Measurements from ENCODE around the gene FGD6.
"Not testable (repeated sequence)": the region's sequence is repeated elsewhere in the genome, so short reads cannot be mapped to it uniquely, and the experiment has no call there.

The FGD6 gene

DNA sequence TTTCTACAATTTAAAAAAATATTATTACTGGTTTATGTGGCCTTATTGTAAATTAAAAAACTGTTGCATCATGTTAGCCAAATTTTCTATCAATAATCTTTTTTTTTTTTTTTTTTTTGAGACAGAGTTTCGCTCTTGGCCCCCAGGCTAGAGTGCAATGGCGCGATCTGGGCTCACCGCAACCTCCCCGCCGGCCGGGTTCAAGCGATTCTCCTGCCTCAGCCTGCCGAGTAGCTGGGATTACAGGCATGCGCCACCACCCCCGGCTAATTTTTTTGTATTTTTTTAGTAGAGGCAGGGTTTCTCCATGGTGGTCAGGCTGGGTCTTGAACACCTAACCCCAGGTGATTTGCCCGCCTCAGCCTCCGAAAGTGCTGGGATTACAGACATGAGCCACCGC lies 16.9 kb upstream of the FGD6 start:
- DNase-seq (ENCODE audit: low spot score): not testable (repeated sequence)

DNA sequence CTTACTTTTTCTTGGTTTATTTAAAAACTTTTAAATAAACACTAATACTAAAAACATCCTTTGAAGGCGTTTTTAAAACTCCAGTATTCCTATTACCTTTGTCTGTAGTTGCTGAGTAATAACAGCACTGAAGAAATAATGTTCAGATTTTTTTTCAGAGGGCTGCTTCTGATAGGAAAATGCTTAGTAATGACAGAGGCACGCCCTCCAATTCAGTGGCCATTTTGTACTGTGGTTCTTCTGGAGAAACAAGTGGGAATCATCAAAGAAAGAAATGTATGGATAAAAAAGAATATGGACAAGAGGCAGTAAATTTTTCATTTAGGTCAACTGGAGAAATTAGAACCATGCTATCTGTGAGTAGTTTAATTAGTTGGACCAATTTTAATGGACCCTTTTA lies 13.9 kb upstream of the FGD6 start:
- DNase-seq (ENCODE audit: low spot score): no peak

DNA sequence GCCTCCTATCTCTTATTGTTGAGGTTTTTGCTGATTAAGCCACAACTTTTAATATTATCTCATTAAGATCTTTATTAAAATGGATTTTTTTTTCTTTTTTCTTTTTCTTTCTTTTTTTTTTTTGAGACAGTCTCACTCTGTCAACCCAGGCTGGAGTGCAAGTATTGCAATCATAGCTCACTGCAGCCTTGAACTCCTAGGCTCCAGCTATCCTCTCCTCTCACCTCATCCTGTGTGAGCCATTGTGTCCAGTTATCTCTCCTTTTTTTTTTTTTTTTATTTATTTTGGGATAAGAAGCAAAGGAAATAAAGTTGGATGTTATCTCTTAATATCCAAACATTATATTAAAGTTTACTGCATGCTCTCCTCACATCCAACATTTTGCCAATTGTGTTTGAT lies 13.0 kb upstream of the FGD6 start:
- DNase-seq (ENCODE audit: low spot score): no peak

DNA sequence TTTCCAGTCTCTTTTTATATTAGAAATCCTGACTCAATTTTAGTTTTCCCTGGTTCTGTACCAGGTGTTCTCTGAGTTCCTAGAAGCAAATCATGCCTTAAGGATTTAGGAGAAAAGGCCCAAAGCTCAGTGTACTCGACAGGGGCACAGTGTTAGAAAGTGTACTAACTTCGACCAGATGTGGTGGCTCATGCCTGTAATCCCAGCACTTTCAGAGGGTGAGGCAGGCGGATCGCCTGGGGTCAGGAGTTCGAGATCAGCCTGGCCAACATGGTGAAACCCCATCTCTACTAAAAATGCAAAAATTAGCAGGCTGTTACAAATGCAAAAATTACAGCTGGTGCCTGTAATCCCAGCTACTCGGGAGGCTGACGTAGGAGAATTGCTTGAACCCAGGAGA lies 12.4 kb upstream of the FGD6 start:
- DNase-seq (ENCODE audit: low spot score): no peak

DNA sequence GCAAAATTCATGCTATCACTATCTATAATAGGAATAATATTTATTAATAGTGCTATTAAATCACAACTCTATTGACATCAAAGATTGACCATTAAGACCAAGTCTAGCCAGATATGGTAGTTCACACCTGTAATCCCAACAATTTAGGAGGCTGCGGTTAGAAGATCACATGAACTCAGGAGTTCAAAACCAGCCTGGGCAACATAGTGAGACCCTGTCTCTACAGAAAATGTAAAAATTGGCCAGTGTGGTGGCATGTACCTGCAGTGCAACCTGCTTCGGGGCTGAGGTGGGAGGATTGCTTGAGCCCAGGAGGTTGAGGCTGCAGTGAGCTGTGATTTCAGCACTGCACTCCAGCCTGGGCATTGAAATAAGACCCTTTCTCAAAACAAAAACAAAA lies 11.3 kb upstream of the FGD6 start:
- no peak for DNase-seq (ENCODE audit: low spot score)

DNA sequence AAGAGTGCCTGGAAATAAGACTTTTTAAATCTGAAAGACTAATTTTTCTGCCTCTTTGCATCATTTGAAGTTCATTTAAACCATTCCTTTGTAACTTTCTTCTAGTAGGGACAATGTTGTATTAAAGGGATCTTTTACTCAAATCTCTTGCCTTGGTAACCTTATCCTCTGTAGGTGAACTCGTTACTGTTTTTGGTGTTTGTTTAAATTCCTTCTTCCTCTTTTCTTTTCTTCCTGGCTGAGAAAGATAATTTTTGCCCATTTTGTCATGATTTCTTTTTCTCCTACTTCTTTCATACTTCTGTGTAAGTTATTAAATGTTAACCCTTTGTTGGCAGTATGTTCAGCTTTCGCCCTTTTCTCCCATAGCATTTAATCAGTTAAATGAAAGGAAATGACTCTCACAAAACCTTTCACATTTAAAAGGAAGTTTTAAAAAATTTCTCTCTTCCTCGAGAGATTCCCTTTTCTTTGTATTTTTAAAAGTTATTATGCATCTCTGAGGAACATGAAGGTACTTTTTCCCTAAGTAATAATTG lies 10.6 kb upstream of the FGD6 start:
- no peak for DNase-seq (ENCODE audit: low spot score)

DNA sequence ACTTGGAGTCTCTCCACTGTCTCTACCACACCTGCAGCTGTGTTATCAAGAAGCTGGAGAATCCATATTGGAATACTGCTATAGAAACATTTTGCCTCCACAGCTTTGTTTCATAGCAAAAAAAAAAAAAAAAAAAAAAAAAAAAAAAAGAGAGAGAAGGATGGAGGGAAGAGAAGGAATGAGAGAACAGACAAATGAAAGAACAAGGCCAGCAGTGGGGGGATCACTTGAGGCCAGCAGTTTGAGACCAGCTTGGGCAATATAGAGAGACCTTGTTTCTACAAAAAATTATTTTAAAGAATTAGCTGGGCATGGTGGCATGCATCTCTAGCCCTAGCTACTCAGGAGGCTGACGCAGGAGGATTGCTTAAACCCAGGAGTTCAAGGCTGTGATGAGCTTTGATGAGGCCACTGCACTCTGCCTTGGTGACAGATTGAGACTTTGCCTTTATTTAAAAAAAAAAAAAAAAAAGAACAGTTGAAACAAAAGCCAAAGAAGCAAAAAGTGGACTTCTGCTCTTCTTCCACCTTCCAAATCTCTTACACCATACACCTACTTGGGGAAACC lies 8.5 kb upstream of the FGD6 start:
- no peak for DNase-seq (ENCODE audit: low spot score)

DNA sequence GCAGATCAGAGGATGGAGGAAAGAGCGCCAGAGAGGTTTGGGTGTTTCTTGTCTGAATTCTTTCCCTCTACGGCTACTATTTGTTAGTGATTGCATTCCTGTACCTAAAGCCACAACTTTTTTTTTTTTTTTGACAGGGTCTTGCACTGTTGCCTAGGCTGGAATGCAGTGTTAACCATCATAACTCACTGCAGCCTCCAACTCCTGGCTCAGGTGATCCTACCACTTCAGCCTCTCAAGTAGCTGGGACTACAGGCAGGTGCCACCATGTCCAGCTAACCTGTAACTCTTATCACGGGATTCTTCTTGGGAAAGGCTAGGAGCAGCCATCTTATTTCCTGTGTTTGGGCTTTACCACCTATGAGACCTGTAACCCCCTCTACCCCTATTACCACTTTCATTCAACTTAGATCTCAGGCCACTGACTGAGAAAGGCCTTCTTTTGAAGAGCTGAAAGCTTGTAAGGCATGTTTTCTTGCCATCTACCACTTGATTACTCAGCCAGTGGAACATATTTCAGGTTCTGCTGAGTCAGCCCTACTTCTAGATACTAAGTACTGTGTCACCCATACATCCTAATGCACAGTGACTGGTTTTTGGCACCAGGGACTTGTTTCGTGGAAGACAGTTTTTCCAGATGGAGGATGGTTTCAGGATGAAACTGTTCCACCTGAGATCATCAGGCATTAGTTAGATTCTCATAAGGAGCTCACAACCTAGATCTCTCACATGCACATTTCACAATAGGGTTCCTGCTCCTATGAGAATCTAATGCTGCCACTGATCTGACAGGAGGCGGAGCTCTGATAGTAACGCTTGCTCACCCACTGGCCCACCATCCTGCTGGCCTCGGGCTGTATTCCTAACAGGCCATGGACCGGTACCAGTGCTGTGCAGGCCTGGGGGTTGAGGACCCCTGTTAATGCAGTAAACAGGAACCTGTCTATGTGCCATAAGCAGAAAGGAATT lies 7.2 kb upstream of the FGD6 start:
- no peak for DNase-seq (ENCODE audit: low spot score)

DNA sequence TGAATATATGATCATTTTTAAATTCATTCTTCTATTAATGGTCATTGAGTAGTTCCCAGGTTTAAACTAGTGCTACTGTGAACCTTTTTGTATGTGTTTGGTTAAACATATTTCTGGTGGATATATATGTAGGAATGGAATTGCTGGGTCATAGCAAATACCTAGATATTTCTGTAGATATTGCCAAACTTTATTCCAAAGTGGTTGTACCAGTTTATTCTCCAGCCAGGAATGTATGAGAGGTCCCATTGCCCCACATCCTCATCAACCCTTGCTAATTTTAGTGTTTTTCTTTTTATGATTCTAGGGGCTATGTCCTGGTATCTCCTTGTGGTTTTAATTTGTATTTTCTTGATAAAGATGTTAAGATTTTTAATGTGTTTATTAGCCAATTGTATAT lies 3.5 kb upstream of the FGD6 start:
- no peak for DNase-seq (ENCODE audit: low spot score)

DNA sequence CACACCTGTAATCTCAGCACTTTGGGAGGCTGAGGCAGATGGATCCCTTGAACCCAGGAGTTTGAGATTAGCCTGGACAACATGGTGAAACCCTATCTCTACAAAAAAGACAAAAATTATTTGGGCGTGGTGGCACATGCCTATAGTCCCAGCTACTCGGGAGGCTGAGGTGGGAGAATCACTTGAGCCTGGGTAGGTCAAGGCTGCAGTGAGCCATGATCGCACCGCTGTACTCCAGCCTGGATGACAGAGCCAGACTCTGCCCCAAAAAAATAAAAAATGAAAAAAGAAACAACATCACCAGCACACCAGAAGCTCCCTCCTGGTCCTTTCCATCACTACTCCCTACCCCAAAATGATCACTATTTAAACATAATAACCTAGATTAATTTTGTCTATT lies 2.9 kb upstream of the FGD6 start:
- no peak for DNase-seq (ENCODE audit: low spot score)

DNA sequence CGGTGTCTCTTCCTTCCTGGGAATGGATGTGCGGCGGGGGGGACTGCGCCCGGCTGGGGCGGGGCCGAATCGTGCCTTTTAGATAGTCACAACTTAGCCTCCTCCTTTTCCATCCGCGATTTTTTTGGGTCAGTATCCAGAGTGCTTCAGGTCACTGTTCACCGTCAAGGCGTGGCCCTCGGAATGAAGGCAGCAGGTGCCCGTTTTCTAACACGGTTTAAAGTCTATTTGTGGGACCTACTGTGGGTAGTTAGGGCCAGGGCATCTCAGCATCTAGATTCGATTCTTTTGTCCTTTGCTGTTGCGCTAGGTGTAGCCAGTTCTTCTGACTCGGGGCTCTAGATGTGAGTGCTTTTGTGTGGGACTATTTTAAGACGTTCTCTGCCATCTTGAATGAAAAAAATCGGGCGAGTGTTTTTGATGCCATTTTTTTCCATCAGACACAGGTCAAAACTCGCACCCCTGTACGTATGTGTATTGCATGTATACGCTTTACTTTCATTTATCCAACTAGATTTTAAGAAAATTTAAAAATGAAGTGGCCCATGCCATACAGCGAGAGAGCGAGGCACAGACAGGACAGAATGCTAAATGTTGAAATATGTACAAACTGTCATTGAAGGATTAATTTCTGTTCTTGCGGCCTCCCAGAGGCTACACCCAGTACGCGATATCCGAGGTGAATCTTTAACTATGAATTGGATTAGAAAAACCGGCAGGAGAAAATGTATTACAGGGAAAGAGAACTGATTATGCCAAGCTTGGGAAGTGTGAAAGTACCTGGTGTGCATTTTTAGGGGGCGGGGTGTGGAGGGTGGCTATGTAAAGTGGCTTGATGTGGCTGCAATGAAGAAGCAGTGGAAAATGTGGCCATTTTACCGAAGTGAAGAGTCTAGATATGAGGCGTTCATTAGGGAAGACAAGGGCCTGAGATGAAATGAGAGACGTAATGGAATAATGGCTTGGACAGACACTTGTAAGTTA lies 1.2 kb upstream of the FGD6 start:
- peak; percentile 66 for DNase-seq (ENCODE audit: low spot score)

DNA sequence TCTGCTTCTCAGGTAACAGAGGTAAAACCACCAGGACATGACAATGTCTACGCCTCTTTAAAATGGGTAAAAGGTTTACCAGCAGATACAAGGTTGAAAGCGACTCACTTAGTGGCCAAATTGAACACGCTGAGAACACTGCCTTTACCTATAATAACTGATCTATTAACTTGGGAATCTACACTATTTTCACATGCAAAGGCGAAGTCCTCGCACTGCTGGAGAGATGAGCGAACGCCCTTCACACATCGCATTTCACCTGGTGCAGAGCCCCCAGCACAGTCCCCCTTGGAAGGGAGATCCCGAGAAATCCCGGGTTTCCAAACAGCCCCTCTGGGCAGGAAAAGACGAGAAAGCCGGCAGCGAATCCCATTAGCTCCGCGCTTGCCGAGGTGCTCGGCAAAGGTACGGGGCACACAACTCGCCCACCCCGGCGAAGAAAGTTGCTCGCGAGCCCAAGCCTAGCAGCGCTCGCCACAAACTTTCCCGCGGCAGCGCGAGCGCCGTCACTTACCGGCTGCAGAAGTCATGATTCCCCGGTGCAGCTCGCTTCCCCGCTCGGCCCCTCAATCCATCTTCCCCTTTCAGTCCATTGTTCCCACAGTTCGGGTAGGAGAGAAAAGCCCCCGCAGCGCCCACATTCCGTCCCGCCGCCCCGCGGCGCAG lies 423 bp downstream of the FGD6 start:
- no peak for DNase-seq (ENCODE audit: low spot score)

DNA sequence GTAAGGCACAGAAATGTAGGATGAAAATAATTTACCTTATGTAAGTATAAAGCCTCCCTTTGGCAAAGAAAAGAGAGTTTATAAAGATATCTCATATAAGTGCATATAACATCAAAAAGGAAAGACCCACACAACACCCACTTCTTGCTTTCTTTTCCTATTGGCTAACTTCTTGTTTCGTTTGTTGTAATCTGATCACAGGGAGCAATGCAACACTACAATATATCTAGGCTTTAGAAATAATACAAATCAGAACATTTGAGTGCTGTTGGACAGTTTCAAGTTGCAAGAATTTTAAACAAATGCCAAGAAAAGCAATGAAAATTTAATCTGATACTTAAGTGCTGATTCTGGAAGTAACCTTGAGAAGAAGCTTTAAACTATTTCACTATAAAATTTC lies 1.3 kb downstream of the FGD6 start:
- DNase-seq (ENCODE audit: low spot score): no peak

DNA sequence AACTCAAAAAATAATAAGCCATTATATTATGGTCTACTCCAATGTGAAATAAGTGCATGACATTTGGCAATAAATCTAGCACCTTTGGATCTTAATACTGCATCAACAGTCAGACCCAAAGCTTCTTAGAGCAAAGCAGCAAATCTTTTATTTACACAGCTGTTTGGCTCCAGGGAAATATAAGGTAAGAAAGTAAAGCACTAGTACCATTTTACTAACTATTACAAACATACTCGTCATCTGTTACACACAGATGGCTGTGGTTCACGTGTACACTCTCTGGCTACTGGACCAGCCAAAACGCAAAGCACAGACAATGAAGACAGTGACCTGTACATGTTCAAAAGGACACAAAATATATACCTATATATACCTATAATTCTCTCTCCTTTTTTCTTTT lies 2.8 kb downstream of the FGD6 start:
- no peak for DNase-seq (ENCODE audit: low spot score)

DNA sequence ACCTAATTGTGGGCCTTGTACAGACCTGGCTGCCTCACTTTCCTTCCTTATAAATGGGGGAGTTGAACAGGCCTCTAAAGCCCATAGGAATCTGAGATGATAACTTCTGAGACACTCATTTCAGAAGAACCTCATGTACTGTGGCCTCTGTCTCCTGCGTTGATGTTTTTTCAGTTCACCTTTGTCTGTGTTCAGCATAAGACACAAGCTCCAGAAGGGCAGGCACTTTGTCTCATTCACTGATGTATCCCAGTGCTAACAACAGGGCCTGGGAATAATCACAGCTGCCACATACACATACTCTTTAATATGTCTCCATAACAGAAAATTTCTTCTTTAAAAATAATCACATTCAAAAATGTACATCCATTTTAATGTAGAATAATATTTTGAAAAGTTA lies 3.3 kb downstream of the FGD6 start:
- no peak for DNase-seq (ENCODE audit: low spot score)

DNA sequence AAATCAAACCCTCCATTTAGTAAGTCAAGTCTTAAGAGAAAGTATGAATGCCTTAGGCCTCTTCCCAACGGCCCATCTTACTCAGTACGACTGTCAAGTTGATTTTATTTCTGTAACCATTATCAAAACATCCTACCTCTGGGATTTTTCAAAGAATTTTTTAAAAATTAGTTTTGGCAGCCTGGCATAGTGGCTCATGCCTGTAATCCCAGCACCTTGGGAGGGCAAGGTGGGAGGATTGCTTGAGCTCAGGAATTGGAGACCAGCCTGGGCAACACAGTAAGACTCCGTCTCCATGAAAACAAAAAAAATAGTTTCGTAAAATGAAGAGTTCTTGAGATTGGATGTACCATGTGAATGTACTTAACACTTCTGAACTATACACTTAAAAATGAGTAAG lies 4.1 kb downstream of the FGD6 start:
- no peak for DNase-seq (ENCODE audit: low spot score)

DNA sequence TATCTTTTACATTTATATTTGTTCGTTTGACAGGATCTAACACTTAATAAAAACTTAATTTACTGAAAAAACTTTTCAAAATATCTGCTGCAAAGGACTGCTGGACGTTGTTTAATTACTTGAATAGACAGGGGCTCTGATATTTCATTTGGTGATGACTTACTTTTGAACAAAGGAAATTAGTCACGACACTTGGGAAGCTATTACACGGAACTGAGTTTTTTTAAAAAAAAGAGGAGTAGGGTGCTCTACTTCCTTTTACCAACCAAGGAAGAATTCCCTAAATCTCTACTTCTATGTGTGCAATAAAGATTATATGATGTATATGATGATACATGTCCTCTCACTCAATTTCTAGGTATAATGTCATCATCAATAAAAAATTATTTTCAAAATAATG lies 4.7 kb downstream of the FGD6 start:
- no peak for DNase-seq (ENCODE audit: low spot score)

DNA sequence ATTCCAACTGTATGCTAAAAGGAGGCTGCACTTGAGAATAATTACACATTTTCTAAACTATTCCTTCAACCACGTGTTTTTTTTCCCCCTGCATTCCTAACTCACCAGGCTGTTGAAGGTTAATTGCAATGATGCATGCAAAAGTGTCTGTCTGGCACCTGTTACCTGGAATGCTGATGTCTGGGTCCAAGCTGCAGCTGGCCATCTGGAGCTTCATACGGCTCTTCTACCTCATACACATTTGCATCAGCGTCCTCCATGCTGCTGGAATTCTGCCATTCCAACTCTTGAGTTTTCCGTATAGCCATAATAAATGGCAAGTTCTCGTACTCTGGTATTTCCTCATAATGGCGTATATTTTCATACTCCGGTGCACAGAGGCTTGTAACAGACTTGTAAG lies 8.6 kb downstream of the FGD6 start:
- no peak for DNase-seq (ENCODE audit: low spot score)

DNA sequence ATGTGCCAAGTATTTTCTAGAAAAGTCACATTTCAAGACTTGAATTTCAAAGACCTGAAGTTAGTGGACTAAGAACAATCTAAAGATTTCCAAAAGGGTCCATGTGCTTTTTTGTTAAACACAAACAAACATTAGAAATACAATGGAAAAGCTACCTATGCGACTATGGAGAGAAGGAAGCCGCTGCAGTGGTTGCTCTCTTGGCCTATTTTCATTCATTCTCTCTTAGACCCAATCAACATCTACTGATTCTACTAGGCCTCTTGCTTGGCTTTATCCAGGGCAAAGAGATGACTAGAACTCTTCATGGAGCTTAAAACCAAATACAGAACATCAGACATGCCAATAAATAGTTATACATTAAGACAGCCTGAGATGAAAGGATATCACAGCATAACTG lies 9.9 kb downstream of the FGD6 start:
- no peak for DNase-seq (ENCODE audit: low spot score)

DNA sequence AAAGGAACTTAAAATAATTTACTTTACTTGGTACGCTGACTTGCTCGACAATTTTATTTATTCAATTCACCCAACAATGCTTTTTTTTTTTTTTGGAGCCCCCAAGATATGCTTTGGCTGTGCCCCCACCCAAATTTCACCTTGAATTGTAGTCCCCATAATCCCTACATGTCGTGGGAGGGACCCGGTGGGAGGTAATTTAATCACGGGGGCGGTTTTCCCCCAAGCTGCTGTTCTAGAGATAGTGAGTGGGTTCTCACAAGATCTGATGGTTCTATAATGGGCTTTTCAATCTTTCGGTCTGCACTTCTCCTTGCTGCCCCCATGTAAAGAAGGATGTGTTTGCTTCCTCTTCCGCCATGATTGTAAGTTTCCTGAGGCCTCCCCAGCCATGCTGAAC lies 10.4 kb downstream of the FGD6 start:
- no peak for DNase-seq (ENCODE audit: low spot score)

DNA sequence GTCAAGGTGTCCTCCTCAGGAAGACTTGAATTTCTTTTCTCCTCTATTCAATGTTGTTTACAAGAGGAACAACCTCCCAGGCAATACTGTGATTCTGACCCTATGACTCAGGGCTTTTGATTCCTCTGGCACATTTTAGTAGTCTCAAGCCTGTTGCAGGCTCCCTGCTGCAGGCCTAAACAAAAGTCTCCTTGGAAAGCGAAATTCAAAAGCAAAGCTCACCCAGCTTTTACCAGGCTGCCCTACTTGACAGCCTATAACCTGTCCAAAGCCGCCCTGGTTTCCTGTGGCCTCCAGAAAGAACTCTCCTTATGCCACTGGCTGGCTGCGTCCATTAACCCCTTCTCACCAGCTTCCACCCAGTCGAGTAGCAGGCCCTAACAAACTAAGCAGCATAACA lies 11.6 kb downstream of the FGD6 start:
- DNase-seq (ENCODE audit: low spot score): peak; percentile 54
